Panc1 (cell line): ENCODE measurements around the gene SLC27A5. TPM values are rescaled to one million over a fixed set of nuclear protein-coding genes. Genes with fewer than 3 reads are reported as not detected.

Experiments used
- ATAC-seq: fragments of 200-7000 bp; cut with Tn5 transposase; 2 replicates; pipeline ENCODE4 v1.9.1; 2020; ENCODE audit warnings: mild to moderate bottlenecking, moderate library complexity
- BruUV-seq: library from RNA; stranded (reverse); fragments of 400-500 nt; replicated peaks from 2 replicates; lab custom pipeline; 2021; lab: Mats Ljungman, UMichigan
- CTCF ChIA-PET: fragments of 300-600 bp; sonication (Branson Sonifier 250); formaldehyde crosslinking; loops from one replicate; lab custom pipeline; 2022; ENCODE audit warnings: antibody characterized with exemption; lab: Charles Lee
- POLR2A ChIA-PET: fragments of 300-600 bp; sonication (Branson Sonifier 250); formaldehyde crosslinking; loops from one replicate; lab custom pipeline; 2022; ENCODE audit warnings: antibody characterized with exemption; lab: Charles Lee
- DNase-seq: peaks from one replicate; pipeline ENCODE4 v3.0.0-alpha.2; 2010; ENCODE audit warnings: low read depth, low spot score
- H3K27ac ChIP-seq: 2 replicates; pipeline ENCODE4 v1.5.1; 2011; ENCODE audit warnings: mild to moderate bottlenecking, low read length, inconsistent platforms
- H3K27me3 ChIP-seq: fragments of 200-500 bp; sonication (Bioruptor generic); 2 replicates; pipeline ENCODE4 v1.6.0; 2014; ENCODE audit warnings: low read length, inconsistent platforms; ENCODE audit not compliant: control insufficient read depth, insufficient read depth
- H3K36me3 ChIP-seq: fragments of 200-500 bp; sonication (Bioruptor generic); 2 replicates; pipeline ENCODE4 v1.5.1; 2014; ENCODE audit warnings: inconsistent platforms, mild to moderate bottlenecking, low read length, moderate library complexity; ENCODE audit not compliant: control insufficient read depth, insufficient read depth
- H3K4me1 ChIP-seq: 2 replicates; pipeline ENCODE4 v1.5.1; 2011; ENCODE audit warnings: inconsistent platforms, mild to moderate bottlenecking, low read length, moderate library complexity; ENCODE audit not compliant: control insufficient read depth, insufficient read depth
- H3K4me3 ChIP-seq, 2 experiments: 2 replicates each; pipeline ENCODE4 v1.5.1; 2011 to 2012; ENCODE audit warnings: low read depth in 2 of 2, low read length in 2 of 2, mild to moderate bottlenecking in 2 of 2, inconsistent platforms in 1 of 2, moderate library complexity in 1 of 2
- H3K9me3 ChIP-seq: fragments of 200-500 bp; sonication (Bioruptor generic); 2 replicates; pipeline ENCODE4 v1.5.1; 2014; ENCODE audit warnings: low read depth, mild to moderate bottlenecking, inconsistent platforms, low read length, moderate library complexity; ENCODE audit not compliant: control insufficient read depth, insufficient read depth
- POLR2AphosphoS5 ChIP-seq: IDR thresholded peaks from 2 replicates; pipeline ENCODE4 v1.6.1; 2012; ENCODE audit warnings: mild to moderate bottlenecking, low read depth, low read length, moderate library complexity
- SIN3A ChIP-seq: IDR thresholded peaks from 2 replicates; pipeline ENCODE4 v1.6.1; 2012; ENCODE audit warnings: low read depth, mild to moderate bottlenecking, low read length, moderate library complexity, borderline replicate concordance; ENCODE audit not compliant: insufficient read depth
- TCF7L2 ChIP-seq: IDR thresholded peaks from 2 replicates; pipeline ENCODE4 v1.6.1; 2011; ENCODE audit warnings: mild to moderate bottlenecking, low read depth, low read length, inconsistent platforms
- in situ Hi-C: cut with HindIII; loops from 2 replicates; pipeline ENCODE4 v1.10.0; 2016; ENCODE audit warnings: low sequenced_read_pairs, low pct_unique_long_range_greater_than_20kb
- intact Hi-C: fragments of 100-400 bp; cut with micrococcal nuclease; formaldehyde crosslinking; loops from one replicate; pipeline ENCODE4 v1.10.0; 2022; ENCODE audit not compliant: unreplicated experiment
- total RNA-seq: library from RNA; stranded (reverse); gene quantifications from one replicate; pipeline ENCODE4 v1.2.1, GENCODE V29; 2021; ENCODE audit not compliant: unreplicated experiment
- TF ChIP-seq, protein P1 (sequence below), 2 experiments: IDR thresholded peaks; 2 replicates each; pipeline ENCODE4 v1.6.1; 2011 to 2012; ENCODE audit warnings: low read depth in 2 of 2, control low read depth in 1 of 2, low read length in 1 of 2, mild to moderate bottlenecking in 1 of 2, moderate library complexity in 1 of 2; ENCODE audit not compliant: insufficient read depth in 1 of 2
- TF ChIP-seq, protein P2 (sequence below): fragments of 450-650 bp; IDR thresholded peaks from 2 replicates; pipeline ENCODE4 v1.5.1; 2017; ENCODE audit warnings: mild to moderate bottlenecking

SLC27A5 gene
- total RNA-seq, 1 experiment from 2014 or later = 10.7 TPM

- POLR2A ChIA-PET = interaction anchor here (0.6 to 0.9 kb wide), 2 partner anchors 37 to 398 kb away, joined by 3 read pairs; no protein-coding TSS in a partner anchor
- no TSS peak for BruUV-seq
- in situ Hi-C loops (no loop called here), intact Hi-C loops (no loop called here)
- Histone ChIP-seq H3K4me1 (peaks cover 42% of the 10 kb centered on the region), H3K9me3 (no peaks in the 10 kb centered on the region), H3K36me3 (no peaks in the 10 kb centered on the region; the same call in 1 of the 2 replicates), H3K27ac (peak within 1 kb of the TSS; percentile 100), H3K27me3 (no peaks in the 10 kb centered on the region), H3K4me3 (peak within 1 kb of the TSS; percentile 66 to 100)
- DNase-seq (no peak), ATAC-seq (no peak)
- TF ChIP-seq, protein P1, sequence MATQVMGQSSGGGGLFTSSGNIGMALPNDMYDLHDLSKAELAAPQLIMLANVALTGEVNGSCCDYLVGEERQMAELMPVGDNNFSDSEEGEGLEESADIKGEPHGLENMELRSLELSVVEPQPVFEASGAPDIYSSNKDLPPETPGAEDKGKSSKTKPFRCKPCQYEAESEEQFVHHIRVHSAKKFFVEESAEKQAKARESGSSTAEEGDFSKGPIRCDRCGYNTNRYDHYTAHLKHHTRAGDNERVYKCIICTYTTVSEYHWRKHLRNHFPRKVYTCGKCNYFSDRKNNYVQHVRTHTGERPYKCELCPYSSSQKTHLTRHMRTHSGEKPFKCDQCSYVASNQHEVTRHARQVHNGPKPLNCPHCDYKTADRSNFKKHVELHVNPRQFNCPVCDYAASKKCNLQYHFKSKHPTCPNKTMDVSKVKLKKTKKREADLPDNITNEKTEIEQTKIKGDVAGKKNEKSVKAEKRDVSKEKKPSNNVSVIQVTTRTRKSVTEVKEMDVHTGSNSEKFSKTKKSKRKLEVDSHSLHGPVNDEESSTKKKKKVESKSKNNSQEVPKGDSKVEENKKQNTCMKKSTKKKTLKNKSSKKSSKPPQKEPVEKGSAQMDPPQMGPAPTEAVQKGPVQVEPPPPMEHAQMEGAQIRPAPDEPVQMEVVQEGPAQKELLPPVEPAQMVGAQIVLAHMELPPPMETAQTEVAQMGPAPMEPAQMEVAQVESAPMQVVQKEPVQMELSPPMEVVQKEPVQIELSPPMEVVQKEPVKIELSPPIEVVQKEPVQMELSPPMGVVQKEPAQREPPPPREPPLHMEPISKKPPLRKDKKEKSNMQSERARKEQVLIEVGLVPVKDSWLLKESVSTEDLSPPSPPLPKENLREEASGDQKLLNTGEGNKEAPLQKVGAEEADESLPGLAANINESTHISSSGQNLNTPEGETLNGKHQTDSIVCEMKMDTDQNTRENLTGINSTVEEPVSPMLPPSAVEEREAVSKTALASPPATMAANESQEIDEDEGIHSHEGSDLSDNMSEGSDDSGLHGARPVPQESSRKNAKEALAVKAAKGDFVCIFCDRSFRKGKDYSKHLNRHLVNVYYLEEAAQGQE (IDR thresholded peaks at IDR 0.05; ENCODE audit: insufficient read depth in 1 of 2, low read depth in 2 of 2, low read length in 1 of 2) = no peak
- TF ChIP-seq SIN3A = peak; percentile 69; the same call in 1 of the 2 replicates
- TF ChIP-seq TCF7L2 = no peak
- no peak for TF ChIP-seq POLR2AphosphoS5
- TF ChIP-seq, protein P2, sequence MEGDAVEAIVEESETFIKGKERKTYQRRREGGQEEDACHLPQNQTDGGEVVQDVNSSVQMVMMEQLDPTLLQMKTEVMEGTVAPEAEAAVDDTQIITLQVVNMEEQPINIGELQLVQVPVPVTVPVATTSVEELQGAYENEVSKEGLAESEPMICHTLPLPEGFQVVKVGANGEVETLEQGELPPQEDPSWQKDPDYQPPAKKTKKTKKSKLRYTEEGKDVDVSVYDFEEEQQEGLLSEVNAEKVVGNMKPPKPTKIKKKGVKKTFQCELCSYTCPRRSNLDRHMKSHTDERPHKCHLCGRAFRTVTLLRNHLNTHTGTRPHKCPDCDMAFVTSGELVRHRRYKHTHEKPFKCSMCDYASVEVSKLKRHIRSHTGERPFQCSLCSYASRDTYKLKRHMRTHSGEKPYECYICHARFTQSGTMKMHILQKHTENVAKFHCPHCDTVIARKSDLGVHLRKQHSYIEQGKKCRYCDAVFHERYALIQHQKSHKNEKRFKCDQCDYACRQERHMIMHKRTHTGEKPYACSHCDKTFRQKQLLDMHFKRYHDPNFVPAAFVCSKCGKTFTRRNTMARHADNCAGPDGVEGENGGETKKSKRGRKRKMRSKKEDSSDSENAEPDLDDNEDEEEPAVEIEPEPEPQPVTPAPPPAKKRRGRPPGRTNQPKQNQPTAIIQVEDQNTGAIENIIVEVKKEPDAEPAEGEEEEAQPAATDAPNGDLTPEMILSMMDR = no peak
- CTCF ChIA-PET = no interaction called here
These were observed 46.4 kb upstream of the SLC27A5 start, which contains the start of gene UBE2M for GRCh38 chr19:58558066-58558622. Gene UBE2M (minus strand): TSS chr19:58558611. CDS start chr19:58558381, 230 bp downstream.

- H3K27ac ChIP-seq = peak overlapping the region; percentile 84
- DNase-seq (no peak), ATAC-seq (no peak)
- intact Hi-C loops (no loop called here), in situ Hi-C loops (no loop called here)
- peak overlapping the region; percentile 66 to 100 for H3K4me3 ChIP-seq
- H3K4me1 ChIP-seq = peaks cover 42% of the 10 kb centered on the region
- no TSS peak for BruUV-seq
- H3K9me3 ChIP-seq = no peaks in the 10 kb centered on the region
- ChIA-PET POLR2A (interaction anchor here (0.5 to 1.2 kb wide), 2 partner anchors 17 to 18 kb away, joined by 5 to 7 read pairs; no protein-coding TSS in a partner anchor), CTCF (interaction anchor here (0.5 kb wide), 1 partner anchor 788 kb away, joined by 8 read pairs; the partner anchor contains the start of gene ZNF586)
- no peaks in the 10 kb centered on the region; the same call in 1 of the 2 replicates for H3K36me3 ChIP-seq
- TF ChIP-seq POLR2AphosphoS5 (no peak), SIN3A (no peak), TCF7L2 (no peak)
- TF ChIP-seq, protein P2 = no peak
- TF ChIP-seq, protein P1 (IDR thresholded peaks at IDR 0.05; ENCODE audit: insufficient read depth in 1 of 2, low read depth in 2 of 2, low read length in 1 of 2) = no peak
- no peaks in the 10 kb centered on the region for H3K27me3 ChIP-seq
These were observed 45.7 kb upstream of the SLC27A5 start for GRCh38 chr19:58557221-58558065.
